HEK293T (cell line): ENCODE results near the gene RNF130.
"Not testable (repeated sequence)": the region's sequence is repeated elsewhere in the genome, so short reads cannot be mapped to it uniquely, and the experiment has no call there.

Experiments used
- CTCF ChIA-PET: fragments of 350-600 bp; formaldehyde crosslinking; extraction: SDS; loops from one replicate; lab custom pipeline; 2021; ENCODE audit warnings: antibody characterized with exemption, inconsistent platforms; lab: Yijun Ruan, JAX
- POLR2A ChIA-PET: fragments of 350-600 bp; formaldehyde crosslinking; extraction: SDS; loops from one replicate; lab custom pipeline; 2020; ENCODE audit warnings: antibody characterized with exemption, inconsistent platforms; lab: Yijun Ruan, JAX
- DNase-seq: peaks from one replicate; pipeline ENCODE4 v3.0.0; 2012; ENCODE audit warnings: mixed read lengths; ENCODE audit errors: extremely low spot score
- ARNT ChIP-seq: fragments of 450-650 bp; IDR thresholded peaks from 2 replicates; pipeline ENCODE4 v1.6.1; 2017; ENCODE audit warnings: mild to moderate bottlenecking
- BHLHE40 ChIP-seq: fragments of 450-650 bp; IDR thresholded peaks from 2 replicates; pipeline ENCODE4 v1.6.1; 2016; ENCODE audit warnings: mild to moderate bottlenecking, moderate library complexity, borderline replicate concordance
- CTBP1 ChIP-seq: fragments of 450-650 bp; IDR thresholded peaks from 2 replicates; pipeline ENCODE4 v1.6.1; 2016; ENCODE audit warnings: borderline replicate concordance
- ELF4 ChIP-seq: fragments of 450-650 bp; IDR thresholded peaks from 2 replicates; pipeline ENCODE4 v1.6.1; 2017; ENCODE audit warnings: antibody characterized with exemption
- FOXA1 ChIP-seq: fragments of 450-650 bp; IDR thresholded peaks from 2 replicates; pipeline ENCODE4 v1.6.1; 2016; ENCODE audit warnings: mild to moderate bottlenecking
- FOXK2 ChIP-seq: fragments of 450-650 bp; IDR thresholded peaks from 2 replicates; pipeline ENCODE4 v1.6.1; 2016; ENCODE audit warnings: mild to moderate bottlenecking
- FOXM1 ChIP-seq: fragments of 450-650 bp; IDR thresholded peaks from 2 replicates; pipeline ENCODE4 v1.6.1; 2017; ENCODE audit warnings: mild to moderate bottlenecking, borderline replicate concordance
- HDGF ChIP-seq: fragments of 450-650 bp; IDR thresholded peaks from 2 replicates; pipeline ENCODE4 v1.6.1; 2017; ENCODE audit warnings: antibody characterized with exemption, borderline replicate concordance
- L3MBTL2 ChIP-seq: fragments of 450-650 bp; conservative IDR thresholded peaks from 2 replicates; pipeline ENCODE4 v1.6.1; 2016; ENCODE audit warnings: mild to moderate bottlenecking
- LEF1 ChIP-seq: fragments of 450-650 bp; IDR thresholded peaks from 2 replicates; pipeline ENCODE4 v1.6.1; 2017; ENCODE audit warnings: mild to moderate bottlenecking, borderline replicate concordance
- NFRKB ChIP-seq: fragments of 450-650 bp; IDR thresholded peaks from 2 replicates; pipeline ENCODE4 v1.6.1; 2016; ENCODE audit warnings: mild to moderate bottlenecking, moderate library complexity
- PKNOX1 ChIP-seq: fragments of 450-650 bp; IDR thresholded peaks from 2 replicates; pipeline ENCODE4 v1.6.1; 2016
- SP1 ChIP-seq: fragments of 450-650 bp; IDR thresholded peaks from 2 replicates; pipeline ENCODE4 v1.6.1; 2017
- SUZ12 ChIP-seq: fragments of 450-650 bp; IDR thresholded peaks from 2 replicates; pipeline ENCODE4 v1.6.1; 2016; ENCODE audit warnings: mild to moderate bottlenecking
- ZNF384 ChIP-seq: fragments of 450-650 bp; IDR thresholded peaks from 2 replicates; pipeline ENCODE4 v1.6.1; 2016

The RNF130 gene

GRCh38 chr5:180090769-180091546, 19.4 kb upstream of the RNF130 start:
- POLR2A ChIA-PET, result interaction anchor here (0.7 to 1.7 kb wide), 3 partner anchors 11 to 184 kb away, joined by 3 to 4 read pairs (median 3); partner anchors contain the start of gene RNF130
- peak; percentile 55 for DNase-seq
- CTCF ChIA-PET, result interaction anchor here (0.6 to 1.2 kb wide), 5 partner anchors 10 to 289 kb away, joined by 3 to 4 read pairs (median 3); no protein-coding TSS in a partner anchor
- TF ChIP-seq L3MBTL2 (peak; percentile 52), HDGF (no peak)

- ChIA-PET CTCF (interaction anchor here (0.6 to 0.7 kb wide), 3 partner anchors 17 to 279 kb away, joined by 3 to 4 read pairs (median 3); no protein-coding TSS in a partner anchor), POLR2A (interaction anchor here (0.7 to 1.2 kb wide), 2 partner anchors 11 to 13 kb away, joined by 3 read pairs; no protein-coding TSS in a partner anchor)
- DNase-seq, result peak; percentile 91
- TF ChIP-seq L3MBTL2, result peak; percentile 78
- TF ChIP-seq FOXM1, result no peak
- peak; percentile 100 for TF ChIP-seq ZNF384
These were observed 18.7 kb upstream of the RNF130 start for GRCh38 chr5:180090098-180090768.

GRCh38 chr5:180089628-180090027, 18.1 kb upstream of the RNF130 start:
- ChIA-PET CTCF (interaction anchor here (0.7 kb wide), 1 partner anchor 18 kb away, joined by 3 read pairs; no protein-coding TSS in a partner anchor), POLR2A (interaction anchor here (0.7 kb wide), 1 partner anchor 12 kb away, joined by 3 read pairs; no protein-coding TSS in a partner anchor)
- not testable (repeated sequence) for DNase-seq

GRCh38 chr5:180088561-180088960, 17.0 kb upstream of the RNF130 start:
- ChIA-PET CTCF (no interaction called here), POLR2A (no interaction called here)
- DNase-seq, result no peak
- TF ChIP-seq ZNF384, result no peak
- no peak for TF ChIP-seq LEF1
- TF ChIP-seq SP1, result no peak

GRCh38 chr5:180086816-180087399, 15.3 kb upstream of the RNF130 start:
- ChIA-PET CTCF (interaction anchor here (0.7 kb wide), 1 partner anchor 17 kb away, joined by 3 read pairs; no protein-coding TSS in a partner anchor), POLR2A (no interaction called here)
- TF ChIP-seq FOXK2 (no peak), ZNF384 (peak; percentile 32; the same call in 1 of the 2 replicates)
- DNase-seq, result no peak

GRCh38 chr5:180085837-180086236, 14.3 kb upstream of the RNF130 start:
- CTCF ChIA-PET, result no interaction called here
- no peak for TF ChIP-seq PKNOX1
- DNase-seq, result no peak
- POLR2A ChIA-PET, result no interaction called here

GRCh38 chr5:180084638-180085561, 13.3 kb upstream of the RNF130 start:
- CTCF ChIA-PET, result no interaction called here
- no peak for DNase-seq
- POLR2A ChIA-PET, result no interaction called here

GRCh38 chr5:180083529-180084060, 12.0 kb upstream of the RNF130 start:
- TF ChIP-seq FOXA1, result no peak
- TF ChIP-seq BHLHE40, result no peak
- TF ChIP-seq ZNF384, result no peak
- TF ChIP-seq FOXM1, result no peak
- TF ChIP-seq L3MBTL2, result no peak
- no peak for TF ChIP-seq CTBP1
- no peak for TF ChIP-seq ELF4
- POLR2A ChIA-PET, result no interaction called here
- CTCF ChIA-PET, result no interaction called here
- no peak for DNase-seq

More at GRCh38 chr5:180084638-180085561, 13.3 kb upstream of the RNF130 start:
- TF ChIP-seq SUZ12 (no peak), FOXM1 (no peak), PKNOX1 (no peak), ARNT (no peak), FOXA1 (no peak), NFRKB (no peak)
